GM19351 (cell line): ENCODE measurements around the gene SPATA3.
A peak's percentile ranks its signal among the peaks of the same experiment; 100 is the strongest.

Source experiments
- ATAC-seq: cut with Tn5 transposase; IDR thresholded peaks from one replicate; pipeline ENCODE4 v1.9.1; 2021; ENCODE audit warnings: mild to moderate bottlenecking, moderate library complexity; ENCODE audit not compliant: unreplicated experiment

The SPATA3 gene

GRCh38 chr2:230995821-230996220 lies at the start of gene SPATA3:
SPATA3 (plus strand) TSS chr2:230996121; CDS start chr2:230996234, 113 bp downstream.
- ATAC-seq = no peak

- ATAC-seq = no peak
These were observed 49.3 kb upstream of the SPATA3 start for GRCh38 chr2:230946429-230947234.

- no peak for ATAC-seq
These were observed 48.7 kb upstream of the SPATA3 start for GRCh38 chr2:230947235-230947576.

- ATAC-seq = peak; percentile 29
These were observed 48.0 kb upstream of the SPATA3 start for GRCh38 chr2:230947908-230948365.

- peak; percentile 75 for ATAC-seq
These were observed 45.7 kb upstream of the SPATA3 start for GRCh38 chr2:230949966-230950873.

GRCh38 chr2:230950874-230951339 lies 45.0 kb upstream of the SPATA3 start:
- no peak for ATAC-seq

DNA sequence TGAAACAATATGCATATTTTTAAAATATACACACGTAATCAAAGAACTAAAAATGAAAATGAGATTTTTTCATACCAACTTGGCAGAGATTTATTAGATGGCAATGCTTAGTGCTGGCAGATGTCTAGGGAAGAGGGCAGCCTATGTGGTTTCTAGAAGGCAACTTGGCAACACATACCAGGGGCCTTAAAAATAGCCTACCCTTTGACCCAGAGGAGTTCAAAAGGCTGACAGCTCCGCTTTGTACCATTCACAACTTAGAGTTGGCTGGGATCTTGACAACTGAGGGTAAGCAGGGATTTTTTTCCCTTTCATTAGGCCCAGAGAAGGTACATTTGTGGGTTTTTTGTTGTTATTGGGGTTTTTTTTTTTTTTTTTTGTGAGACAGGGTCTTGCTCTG lies 44.5 kb upstream of the SPATA3 start:
- no peak for ATAC-seq

DNA sequence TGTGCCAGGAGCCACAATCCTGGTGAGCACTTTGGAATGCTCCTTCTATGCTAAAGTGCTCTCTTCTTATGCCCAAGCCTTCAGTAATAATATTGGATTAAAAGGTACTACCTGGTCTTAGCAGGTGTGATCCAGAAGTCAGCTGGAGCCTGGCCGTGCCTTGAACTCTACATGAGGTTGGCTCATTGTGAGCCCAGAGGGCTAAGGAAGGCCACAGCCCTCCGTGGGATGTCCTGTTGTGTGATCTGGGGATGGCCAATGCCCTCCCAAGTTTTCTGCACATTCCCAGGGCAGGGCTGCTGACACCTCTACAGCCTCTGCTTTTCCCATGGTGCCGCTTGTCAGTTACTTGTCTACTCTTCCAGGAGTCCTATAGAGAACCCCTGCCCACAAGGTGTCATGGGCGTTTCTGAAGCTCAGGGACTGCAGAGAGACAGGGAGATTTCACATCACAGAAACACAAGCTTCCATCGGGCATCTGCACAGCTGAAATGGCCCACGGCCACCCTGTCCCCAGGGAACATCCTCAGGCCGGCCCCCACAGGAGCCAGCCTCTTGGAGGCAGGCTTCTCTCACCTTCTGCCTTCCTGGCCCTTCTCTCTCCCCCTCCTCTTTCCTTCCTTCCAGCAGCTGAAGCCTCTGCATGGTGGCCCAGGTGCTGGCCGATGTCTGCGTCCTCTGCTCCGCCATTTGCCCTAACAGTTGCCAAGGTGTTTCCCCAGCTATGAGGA lies 43.5 kb upstream of the SPATA3 start:
- ATAC-seq = no peak

- no peak for ATAC-seq
These were observed 42.1 kb upstream of the SPATA3 start for GRCh38 chr2:230953845-230954244.

DNA sequence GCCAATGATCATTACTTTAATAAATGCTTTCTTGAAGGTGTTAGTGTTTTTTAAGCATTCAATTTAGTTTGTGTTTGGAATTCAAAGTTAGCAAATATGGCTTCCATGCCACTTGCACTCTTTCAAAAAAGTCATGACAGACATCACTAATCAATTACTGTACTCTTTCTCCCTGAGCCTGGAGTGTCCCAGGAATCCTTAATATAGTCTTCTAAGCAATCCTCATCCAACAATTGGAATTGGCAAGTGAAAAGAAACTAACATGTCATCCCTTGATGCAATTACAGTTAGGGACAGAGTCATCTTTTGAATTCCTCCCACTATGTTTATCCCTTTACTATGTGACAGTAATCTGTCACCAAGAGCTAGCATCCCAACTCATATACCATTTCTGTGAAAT lies 41.2 kb upstream of the SPATA3 start:
- no peak for ATAC-seq

- no peak for ATAC-seq
These were observed 40.7 kb upstream of the SPATA3 start for GRCh38 chr2:230955163-230955737.

DNA sequence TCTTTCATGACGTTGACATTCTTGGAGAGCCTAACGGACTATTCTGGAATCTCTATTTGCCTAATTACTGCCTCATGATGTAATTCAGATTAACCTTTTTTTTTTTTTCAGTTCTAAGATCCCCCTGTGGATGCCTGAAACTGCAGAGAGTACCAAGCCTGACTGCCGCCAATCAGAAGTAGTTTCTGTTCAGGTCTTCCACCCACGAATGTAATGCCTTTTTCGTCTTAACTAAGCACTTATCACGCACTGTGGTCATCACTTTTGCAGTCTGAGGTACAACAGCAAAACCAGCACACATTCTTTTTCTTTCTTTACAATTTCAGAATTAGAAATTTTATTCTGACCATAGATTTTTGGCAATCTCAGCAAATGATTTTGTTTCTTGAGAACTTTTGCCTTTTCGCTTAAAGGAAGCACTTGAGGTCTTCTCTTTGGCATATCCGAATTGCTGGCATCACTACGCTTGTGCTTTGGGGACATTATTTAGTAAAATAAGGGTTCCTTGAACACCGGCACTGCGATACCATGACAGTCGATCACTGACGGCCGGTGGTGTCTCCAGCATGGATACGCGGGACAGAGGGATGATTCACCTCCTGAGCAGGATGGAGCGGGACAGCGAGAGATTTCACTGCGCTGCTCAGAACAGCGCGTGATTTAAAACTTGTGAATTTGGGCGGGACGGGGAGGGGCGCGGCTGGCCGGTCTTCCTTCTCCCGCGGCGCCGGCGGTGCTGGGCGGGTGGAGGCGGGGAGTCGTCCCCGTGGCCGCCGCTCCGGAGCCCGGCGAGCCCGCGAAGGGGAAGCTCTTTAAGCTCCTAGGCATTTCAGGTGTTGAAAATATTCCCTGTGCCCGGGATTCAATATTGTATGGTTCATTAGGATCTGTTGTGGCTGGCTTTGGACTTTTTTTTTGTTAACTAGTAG lies 38.8 kb upstream of the SPATA3 start:
- ATAC-seq = peak; percentile 75

DNA sequence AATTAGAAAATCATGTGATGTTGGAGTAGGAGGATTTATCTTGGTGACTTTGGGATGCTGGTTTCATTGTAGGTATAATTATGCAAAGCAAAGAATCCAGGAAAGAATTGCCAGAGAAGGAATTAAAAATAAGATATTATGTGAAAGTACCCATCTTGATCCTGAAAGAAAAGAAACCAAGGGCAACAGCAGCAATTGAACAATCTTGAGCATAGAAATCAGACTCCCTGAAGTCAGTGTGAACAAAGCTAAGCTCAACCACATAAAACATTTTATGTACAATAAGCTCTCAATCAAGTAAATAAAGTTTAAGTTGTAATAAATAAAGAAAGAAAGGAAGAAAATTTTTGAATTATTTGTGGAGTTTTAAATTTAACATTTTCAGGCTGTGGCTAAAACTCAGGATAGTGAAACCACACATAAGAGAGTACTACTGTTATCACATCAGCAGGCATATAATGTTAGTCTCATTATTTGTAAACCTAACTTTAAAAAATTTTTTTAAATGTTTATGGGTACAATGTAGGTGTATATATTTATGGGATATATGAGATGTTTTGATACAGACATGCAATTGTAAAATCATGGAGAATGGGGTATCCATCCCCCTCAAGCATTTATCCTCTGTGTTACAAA lies 38.0 kb upstream of the SPATA3 start:
- ATAC-seq = no peak

- ATAC-seq = no peak
These were observed 36.8 kb upstream of the SPATA3 start for GRCh38 chr2:230958820-230959756.

DNA sequence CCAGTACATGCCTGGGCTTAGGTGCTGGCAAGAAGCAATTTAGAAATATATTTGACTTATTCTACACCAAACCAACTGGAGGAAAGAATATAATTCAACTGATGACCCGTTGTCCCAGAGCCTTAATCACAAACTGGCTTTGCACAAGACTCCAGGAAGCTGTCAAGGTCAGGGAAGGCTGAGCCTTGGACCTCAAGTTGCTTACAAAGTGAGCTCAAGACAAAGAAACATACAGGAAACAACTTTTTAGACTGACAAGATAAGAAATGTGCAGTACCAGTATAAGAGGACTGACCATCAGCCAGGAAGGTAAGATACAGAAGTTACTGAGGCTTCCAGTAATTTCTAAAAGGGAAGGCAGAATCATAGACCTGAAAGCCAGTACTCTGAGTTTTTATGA lies 35.9 kb upstream of the SPATA3 start:
- no peak for ATAC-seq

- ATAC-seq = no peak
These were observed 34.8 kb upstream of the SPATA3 start for GRCh38 chr2:230961091-230961491.

DNA sequence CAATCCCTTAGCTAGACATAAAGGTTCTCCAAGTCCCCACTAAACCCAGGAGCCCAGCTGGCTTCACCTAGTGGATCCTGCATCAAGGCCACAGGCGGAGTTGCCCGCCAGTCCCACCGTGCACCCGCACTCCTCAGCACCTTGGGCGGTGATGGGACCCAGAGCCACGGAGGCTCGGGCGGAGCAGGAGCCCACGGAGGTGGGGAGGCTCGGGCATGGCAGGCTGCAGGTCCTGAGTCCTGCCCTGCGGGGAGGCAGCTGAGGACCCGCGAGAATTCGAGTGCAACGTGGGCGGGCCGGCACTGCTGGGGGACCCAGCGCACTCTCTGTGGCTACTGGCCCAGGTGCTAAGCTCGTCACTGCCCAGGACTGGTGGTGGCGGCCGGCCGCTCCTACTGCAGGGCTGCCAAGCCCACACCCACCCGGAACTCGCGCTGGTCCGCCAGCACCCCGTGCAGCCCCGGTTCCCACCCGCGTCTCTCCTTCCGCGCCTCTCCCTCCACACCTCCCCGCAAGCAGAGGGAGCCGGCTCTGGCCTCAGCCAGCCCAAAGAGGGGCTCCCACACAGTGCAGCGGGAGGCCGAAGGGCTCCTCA lies 31.7 kb upstream of the SPATA3 start:
- ATAC-seq = no peak

GRCh38 chr2:230967113-230967512 lies 28.8 kb upstream of the SPATA3 start:
- ATAC-seq = no peak
